IPS DF 4.7 (cell line): Measurements from ENCODE around the gene PTPN14.
"Not testable (repeated sequence)": the region's sequence is repeated elsewhere in the genome, so short reads cannot be mapped to it uniquely, and the experiment has no call there.

Source experiments
- DNase-seq: peaks from one replicate; pipeline ENCODE4 v3.0.0-alpha.2; 2013; ENCODE audit warnings: low spot score; ENCODE audit errors: extremely low read depth

PTPN14 gene

GRCh38 chr1:214403431-214403830 is 148.0 kb downstream of the PTPN14 start:
- DNase-seq, result no peak

DNA sequence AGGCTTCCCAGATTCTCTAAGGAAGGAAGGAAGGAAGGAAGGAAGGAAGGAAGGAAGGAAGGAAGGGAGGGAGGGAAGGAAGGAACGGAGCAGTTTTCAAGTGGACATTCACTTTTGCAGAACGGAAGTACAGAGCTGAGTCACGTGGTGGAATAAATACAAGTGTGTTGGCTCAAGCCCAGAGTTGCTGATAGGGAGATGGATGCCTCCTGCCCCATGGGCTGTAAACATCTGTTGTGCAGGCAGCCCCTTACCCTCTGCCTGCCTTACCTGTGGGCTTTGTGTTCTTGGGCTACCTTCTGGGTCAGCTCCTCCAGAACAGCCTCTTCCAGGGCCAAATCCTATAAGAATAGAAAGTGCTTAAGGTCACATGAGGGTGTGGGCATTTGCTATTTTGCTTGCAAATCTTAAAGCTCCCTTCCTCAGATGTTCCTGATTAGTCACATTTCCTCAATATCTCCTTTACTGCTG is 148.8 kb downstream of the PTPN14 start:
- DNase-seq, result no peak

DNA sequence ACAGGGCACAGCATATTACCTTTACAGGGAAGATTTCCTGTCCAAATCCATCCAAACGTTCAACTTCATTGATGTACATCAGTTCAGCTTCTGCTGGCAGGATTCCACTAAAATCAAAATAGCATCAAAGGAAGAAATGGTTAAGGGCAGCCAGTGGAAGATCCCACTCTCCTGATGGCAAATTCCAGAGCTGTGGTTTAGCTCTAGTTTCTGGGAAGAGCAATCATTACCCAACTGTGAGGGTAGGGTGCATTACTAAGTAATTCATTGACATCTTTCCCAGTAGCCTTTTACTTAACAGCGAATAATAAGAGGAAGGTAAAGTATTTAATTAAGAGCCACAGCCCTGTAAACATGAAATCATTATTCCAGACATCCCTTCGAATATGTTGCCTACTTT is 149.7 kb downstream of the PTPN14 start:
- no peak for DNase-seq

DNA sequence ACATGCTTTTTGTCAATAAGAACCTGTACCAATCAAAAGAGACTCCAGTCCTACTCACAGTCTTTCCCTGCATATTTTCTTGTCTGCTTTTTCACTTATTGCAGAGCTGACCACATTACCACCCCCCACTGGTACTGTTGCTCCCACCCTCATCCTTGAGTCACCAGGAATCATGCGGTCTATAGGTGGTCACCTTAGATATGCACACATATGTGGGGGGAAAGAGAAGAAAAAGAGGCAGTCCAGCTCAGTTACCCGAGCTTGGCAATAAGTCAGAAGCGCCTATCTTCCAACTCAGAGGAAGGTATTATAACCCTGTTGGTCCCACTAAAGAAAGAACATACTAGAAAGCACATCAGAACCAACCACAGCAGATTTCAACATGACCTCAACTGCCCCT is 151.3 kb downstream of the PTPN14 start:
- no peak for DNase-seq

- no peak for DNase-seq
These were observed 152.9 kb downstream of the PTPN14 start for GRCh38 chr1:214398490-214398889.

DNA sequence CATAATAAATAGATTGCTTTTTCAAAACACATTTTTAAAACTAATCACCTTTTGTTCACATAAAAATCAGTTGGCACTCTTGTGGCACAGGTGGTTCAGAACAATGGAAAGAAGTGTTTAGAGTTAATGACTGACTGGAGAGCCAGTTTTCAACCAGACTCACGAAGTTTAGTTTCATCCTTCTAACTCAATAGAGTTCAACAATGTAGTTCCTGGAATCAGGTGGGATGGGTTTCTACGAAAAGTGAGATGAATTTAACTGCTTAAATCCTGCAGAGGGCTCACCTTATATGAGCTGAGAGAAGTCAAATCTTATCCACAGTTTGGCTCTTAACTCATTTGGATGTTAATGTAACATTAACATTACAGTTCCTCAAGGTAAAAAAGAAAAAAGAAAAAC is 153.9 kb downstream of the PTPN14 start:
- no peak for DNase-seq

GRCh38 chr1:214396330-214396729 is 155.1 kb downstream of the PTPN14 start:
- no peak for DNase-seq

DNA sequence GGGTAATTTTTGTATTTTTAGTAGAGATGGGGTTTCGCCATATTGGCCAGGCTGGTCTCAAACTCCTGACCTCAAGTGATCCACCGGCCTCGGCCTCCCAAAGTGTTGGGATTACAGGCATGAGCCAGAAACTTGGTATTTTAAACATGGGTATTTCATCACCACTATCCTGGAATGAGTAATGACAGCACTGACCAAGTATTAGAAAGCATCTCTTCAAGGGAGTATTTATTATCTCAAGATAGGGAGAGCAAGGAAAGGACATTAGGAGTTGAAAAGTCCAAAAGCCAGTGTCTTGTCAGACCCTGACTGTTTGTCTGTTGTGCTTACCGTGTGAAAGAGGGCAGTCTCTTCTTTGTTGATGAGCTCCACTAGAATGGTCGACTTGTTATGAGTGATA is 156.8 kb downstream of the PTPN14 start:
- not testable (repeated sequence) for DNase-seq

DNA sequence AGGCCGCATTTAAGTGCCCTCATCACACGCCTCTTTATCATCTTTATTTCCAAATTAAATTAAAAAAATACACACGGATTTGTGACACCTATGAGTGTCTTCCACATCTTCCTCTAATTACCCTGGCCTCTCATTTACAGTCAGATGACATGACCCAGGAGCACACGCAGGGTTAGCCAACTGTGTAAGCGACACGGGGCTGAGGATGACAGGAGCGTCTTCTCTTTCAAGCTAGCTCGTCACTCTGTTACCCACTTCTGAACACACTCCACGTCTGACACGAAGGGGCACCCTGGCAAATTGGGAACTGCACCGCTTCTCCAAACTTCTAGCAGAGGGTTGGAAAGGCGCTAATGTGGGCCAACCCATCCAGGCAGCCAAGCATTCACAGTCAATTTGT is 158.3 kb downstream of the PTPN14 start:
- no peak for DNase-seq

GRCh38 chr1:214391873-214392645 is 159.3 kb downstream of the PTPN14 start:
- no peak for DNase-seq

- no peak for DNase-seq
These were observed 161.7 kb downstream of the PTPN14 start for GRCh38 chr1:214389734-214390133.

DNA sequence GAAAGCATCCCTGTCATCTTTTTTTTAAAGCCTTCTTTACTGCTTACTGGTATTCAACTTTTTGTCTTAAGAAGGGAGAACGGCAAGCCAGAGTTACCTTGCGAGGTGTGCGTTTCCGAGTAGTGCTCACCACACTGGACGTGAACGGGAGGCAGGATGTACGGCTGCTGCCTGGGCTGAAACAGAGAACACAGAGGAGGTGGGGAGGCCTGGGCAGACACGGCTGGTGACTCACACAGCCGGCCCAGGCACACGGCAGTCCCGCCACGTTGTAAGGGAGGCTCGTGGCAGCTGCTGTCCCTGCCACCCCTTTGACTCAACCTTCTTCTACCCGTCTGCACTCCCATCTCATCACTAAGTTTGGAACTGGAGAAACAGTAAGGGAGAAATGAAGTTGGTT is 164.7 kb downstream of the PTPN14 start:
- DNase-seq, result no peak

- no peak for DNase-seq
These were observed 165.1 kb downstream of the PTPN14 start for GRCh38 chr1:214386333-214386732.

- no peak for DNase-seq
These were observed 166.0 kb downstream of the PTPN14 start for GRCh38 chr1:214385428-214385827.

DNA sequence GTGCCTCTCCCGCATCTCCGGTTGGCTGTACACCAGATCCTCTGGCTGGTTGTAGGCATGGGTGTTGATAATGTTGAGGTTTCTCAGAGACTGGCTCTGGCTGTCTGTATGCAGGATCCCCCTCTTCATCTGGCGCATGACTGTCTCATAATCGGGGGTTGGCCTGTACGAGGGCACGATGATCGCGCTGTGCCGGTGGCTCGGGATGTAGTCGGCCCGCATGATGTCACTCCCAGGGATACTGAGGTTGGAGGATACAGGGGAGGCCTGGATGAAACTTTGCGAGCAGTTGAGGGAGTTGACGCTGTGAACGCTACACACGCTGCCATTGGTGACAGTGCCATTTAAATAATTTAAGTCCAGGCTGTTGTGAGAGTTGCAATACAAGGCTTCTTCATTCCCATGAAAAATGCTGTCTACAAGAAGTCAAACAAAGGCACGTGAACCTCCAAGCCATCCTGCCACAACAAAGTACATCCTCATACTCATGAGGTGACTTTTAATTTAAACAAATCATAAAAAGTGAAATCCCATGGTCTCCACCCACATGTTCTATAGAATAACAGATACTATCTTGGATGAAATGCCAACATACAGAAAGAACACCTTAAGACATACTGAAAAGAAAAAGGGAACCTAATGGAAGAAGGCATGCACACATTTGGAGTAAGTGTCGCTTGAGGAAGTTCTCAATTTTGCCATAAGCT is 166.9 kb downstream of the PTPN14 start:
- no peak for DNase-seq

DNA sequence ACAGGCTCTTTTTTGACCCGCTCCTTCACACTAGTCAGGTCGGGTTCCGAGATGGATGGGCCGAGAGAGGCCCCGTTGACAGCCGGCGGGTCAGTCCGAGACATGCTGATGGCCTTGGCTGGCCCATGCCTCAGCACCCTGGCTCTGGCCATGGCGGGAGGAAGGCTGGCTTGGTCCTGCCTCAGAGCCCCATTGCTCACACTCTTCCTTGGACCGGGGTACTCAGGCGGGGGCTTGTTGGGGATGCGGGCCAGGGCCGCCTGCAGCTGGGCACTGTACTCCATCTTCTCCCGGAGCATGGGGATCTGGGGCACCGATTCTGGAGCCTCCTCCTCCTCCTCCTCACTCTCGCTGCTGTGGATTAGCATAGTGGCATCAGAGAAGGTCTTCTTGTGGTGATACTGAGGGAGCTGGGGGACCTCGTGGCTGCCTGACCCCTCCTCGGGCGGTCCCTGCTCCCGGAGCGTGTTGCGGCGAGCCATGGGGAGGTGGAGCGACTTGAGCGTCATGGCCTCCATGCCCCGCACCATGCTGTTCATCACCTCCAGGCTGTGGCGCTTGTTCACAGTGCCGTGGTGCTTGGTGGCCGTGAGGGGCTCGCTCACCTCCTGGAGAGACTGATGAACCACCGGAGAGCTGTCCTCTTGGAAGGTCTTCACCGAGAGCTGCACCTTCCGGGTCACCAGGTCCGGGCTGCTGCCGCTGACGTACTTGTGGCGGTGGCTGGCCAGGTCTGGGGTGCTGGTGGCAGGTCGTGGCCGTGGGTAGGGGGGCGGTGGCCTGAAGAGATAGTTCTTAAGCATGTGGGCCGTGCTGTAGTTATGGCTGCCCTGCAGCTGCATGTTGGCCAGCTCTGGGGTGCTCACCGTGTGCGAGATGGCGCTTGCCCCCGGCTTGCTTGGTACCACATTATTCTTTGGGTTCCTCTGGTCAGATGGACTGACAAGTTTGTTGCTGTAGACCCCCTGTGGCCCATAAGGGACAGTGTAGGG is 167.7 kb downstream of the PTPN14 start:
- no peak for DNase-seq

GRCh38 chr1:214380986-214381695 is 170.3 kb downstream of the PTPN14 start:
- DNase-seq, result no peak

DNA sequence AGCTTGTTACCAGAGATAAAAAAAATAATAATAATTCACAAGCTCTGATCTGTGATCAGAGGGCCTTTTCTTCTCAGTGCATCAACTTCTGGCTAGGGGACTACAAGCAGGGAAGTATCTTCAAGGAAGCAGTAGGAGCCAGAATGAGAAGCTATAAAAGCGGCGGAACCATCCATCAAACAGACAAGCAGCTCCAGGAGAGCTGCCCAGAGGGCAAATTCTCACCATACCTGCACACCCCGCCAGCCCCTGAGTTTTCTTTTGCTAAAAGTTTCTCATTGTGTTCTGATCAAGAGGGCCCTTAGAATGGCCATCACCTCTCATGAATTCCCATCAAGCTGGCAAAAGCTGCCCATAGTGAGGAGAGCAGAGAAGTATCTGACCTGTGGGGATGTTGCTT is 171.0 kb downstream of the PTPN14 start:
- DNase-seq, result no peak

GRCh38 chr1:214379236-214379970 is 172.0 kb downstream of the PTPN14 start:
- DNase-seq, result no peak

GRCh38 chr1:214378492-214378891 is 172.9 kb downstream of the PTPN14 start:
- no peak for DNase-seq
